NCI-H2171 treated with DMSO at 0.1 percent for 48 hours (cell line): ENCODE data around the gene VRTN.
"Not testable (repeated sequence)": the region's sequence is repeated elsewhere in the genome, so short reads cannot be mapped to it uniquely, and the experiment has no call there.

Source experiments
- DNase-seq: peaks from one replicate; lab custom pipeline; 2025; lab: John Stamatoyannopoulos, UW

VRTN gene

DNA sequence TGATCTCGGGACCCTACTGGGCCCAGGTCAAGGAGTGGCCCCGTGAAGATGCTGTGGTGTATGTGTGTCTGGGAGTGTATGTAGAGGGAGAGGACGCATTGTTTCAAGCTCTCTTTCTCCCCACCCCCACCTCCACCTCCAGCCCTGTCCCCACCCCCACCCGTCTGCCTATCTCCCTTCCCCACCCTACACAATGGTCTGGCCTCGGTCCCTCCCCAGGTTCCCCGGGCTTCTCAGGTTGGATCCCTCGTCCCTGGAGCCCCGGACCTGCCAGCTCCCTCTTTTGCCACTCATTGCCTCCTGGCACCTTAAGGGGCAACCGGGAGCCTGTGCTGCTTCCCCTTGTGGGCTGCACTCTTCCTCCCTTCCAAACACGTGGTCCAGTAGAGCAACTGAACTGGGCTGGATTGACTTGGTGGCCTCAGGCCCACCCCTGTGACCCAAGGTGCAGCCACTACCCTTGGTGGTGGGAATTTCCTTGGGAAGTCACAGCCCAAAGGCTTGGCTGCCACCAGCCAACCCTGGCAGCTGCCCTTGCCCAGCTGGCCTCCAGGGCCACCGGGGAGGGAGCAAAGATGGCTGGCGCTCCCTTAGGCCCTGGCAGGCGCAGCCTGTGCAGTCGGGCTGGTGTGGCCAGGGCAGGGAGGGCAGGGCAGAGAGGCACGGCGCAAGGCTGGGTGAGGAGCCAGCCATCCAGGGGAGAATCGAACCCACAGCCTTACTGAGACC, 628 bp downstream of the VRTN start:
- no peak for DNase-seq

- no peak for DNase-seq
These were observed 1.5 kb downstream of the VRTN start for GRCh38 chr14:74349757-74350156.

GRCh38 chr14:74350211-74350927, 2.1 kb downstream of the VRTN start:
- DNase-seq, result peak; percentile 12

DNA sequence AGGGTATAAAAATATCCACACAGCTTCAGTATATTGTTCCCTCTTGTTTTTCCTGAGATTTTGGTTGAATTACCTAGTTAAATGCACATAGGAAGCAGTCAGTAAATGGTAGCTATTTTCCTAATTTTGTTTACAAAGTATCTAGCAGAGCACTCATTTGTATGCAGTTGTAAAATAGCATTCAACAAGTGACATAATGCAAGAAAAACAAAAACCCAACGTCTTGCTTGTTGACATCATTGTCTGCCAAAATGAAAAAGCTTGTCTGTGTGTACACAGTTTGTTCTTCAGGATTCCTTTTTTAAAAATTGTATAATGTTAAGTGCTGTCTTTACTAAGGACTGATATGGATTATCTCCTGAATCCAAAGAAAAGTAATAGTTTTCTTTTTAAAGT, 2.7 kb downstream of the VRTN start:
- no peak for DNase-seq

DNA sequence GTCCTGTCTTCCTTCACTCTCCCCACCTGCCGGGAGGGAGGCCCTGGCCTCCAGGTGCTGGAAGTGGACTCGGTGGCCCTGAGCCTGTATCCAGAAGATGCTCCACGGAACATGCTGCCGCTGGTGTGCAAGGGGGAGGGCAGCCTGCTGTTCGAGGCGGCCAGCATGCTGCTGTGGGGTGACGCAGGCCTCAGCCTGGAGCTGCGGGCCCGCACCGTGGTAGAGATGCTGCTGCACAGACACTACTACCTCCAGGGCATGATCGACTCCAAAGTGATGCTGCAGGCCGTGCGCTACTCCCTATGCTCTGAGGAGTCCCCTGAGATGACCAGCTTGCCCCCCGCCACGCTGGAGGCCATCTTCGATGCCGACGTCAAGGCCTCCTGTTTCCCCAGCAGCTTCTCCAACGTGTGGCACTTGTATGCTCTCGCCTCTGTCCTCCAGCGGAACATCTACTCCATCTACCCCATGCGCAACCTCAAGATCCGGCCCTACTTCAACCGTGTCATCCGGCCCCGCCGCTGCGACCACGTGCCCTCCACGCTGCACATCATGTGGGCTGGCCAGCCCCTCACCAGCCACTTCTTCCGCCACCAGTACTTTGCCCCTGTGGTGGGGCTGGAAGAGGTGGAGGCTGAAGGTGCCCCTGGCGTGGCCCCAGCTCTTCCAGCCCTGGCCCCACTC, 8.8 kb downstream of the VRTN start:
- no peak for DNase-seq

- no peak for DNase-seq
These were observed 9.3 kb downstream of the VRTN start for GRCh38 chr14:74357585-74357984.

- DNase-seq, result no peak
These were observed 10.0 kb downstream of the VRTN start for GRCh38 chr14:74358176-74358829.

- no peak for DNase-seq
These were observed 11.9 kb downstream of the VRTN start for GRCh38 chr14:74360163-74360562.

GRCh38 chr14:74362361-74362915, 14.2 kb downstream of the VRTN start:
- DNase-seq, result peak; percentile 86

- no peak for DNase-seq
These were observed 16.1 kb downstream of the VRTN start for GRCh38 chr14:74364271-74364880.

DNA sequence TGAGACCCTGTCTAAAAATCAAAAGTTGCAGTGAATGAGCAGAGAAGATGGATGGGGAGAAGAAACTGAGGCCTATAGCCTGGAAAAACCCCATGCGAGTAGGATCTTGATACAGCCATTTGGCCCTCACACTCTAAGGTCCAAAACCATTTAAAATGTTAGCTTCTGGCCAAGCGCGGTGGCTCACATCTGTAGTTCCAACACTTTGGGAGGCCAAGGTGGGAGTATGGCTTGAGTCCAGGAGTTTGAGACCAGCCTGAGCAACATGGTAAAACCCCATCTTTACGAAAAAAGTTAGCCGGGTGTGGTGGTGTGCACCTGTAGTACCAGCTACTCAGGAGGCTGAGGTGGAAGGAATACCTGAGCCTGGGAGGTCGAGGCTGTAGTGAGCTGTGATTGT, 19.8 kb downstream of the VRTN start:
- no peak for DNase-seq

DNA sequence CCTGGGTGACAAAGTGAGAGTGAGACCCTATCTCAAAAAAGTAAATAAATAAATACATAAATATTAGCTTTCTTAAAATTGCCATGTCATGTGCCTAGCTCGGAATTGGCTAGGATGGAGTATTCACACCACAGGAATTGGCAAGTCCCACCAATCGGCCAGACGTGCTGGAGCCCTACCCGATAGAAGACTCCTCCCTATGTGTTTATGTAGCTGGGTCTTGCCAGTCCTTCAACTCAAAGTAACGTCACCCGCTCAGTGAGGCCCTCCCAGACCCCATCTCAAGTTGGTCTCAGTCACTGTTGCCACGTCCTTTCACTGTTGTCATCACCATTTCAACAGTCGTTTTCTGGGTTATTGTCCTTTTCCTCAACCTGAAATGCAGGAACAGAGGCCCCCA, 20.2 kb downstream of the VRTN start:
- DNase-seq, result no peak

DNA sequence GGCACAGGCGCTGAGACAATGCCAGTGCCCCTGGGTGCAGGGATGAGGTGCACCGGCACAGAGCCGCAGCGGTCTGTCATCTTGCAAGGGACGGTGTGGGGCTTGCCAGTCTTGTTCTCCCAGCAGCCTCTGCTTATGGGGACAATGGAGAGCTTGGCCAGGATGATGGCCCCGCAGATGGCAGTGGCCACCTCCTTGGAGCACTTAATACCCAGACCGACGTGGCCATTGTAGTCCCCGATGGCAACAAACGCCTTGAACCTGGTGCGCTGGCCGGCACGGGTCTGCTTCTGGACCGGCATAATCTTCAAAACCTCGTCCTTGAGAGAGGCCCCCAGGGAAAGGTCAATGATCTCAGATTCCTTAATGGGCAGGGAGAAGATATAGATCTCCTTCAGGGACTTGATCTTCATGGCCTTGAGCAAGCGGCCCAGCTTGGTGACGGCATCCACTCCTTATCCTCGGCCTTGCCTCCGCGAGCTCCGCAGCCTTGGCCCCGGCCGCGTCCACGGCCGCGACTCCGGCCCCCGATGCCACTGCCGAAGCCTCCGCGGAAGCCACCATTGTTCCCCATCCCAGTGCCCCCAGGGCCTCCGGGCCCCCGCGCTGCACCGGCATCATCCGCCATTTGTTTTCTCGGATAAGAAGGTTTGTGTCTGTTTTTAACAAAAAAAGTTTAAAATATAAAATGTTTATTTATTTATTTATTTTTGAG, 29.9 kb downstream of the VRTN start:
- no peak for DNase-seq

GRCh38 chr14:74380172-74380571, 31.9 kb downstream of the VRTN start:
- DNase-seq, result no peak

- DNase-seq, result no peak
These were observed 32.6 kb downstream of the VRTN start for GRCh38 chr14:74380845-74381244.

DNA sequence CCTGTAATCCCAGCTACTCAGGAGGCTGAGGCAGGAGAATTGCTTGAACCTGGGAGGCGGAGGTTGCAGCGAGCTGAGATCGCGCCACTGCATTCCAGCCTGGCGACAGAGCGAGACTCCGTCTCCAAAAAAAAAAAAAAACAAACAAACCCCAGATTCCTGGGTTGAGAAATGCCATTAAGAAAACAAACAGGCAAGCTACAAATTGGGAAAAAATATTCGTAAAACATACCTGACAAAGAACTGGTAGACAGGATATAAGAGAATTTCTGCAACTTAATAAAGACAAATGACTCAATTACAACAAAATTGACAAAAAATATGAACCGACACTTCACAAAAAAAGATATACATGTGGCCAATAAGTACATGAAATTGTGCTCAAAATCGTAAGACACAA, 33.3 kb downstream of the VRTN start:
- not testable (repeated sequence) for DNase-seq

DNA sequence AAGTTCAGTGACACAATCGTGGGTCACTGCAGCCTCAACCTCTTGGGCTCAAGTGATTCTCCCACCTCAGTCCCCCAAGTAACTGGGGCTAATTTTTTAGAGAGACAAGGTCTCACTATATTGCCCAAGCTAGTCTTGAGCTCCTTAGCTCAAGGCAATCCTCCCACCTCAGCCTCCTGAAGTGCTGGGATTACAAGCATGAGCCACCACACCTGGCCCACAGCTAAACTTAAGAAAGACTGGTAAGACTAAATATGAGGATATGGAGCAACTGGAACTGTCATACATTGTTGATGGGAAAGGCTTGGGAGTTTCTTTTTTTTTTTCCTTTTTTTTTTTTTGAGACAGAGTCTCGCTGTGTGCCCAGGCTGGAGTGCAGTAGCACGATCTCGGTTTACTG, 34.0 kb downstream of the VRTN start:
- no peak for DNase-seq

GRCh38 chr14:74389980-74390379, 41.7 kb downstream of the VRTN start:
- peak; percentile 96 for DNase-seq

GRCh38 chr14:74390505-74390904, 42.2 kb downstream of the VRTN start:
- not testable (repeated sequence) for DNase-seq

- no peak for DNase-seq
These were observed 43.2 kb downstream of the VRTN start for GRCh38 chr14:74391479-74391878.
